Nephron (organoid): ENCODE results near the gene FAM219A.

ENCODE experiments used
- H3K27ac Mint-ChIP-seq, 3 experiments: 2 replicates each; pipeline ENCODE4 v1.8.0; 2020; ENCODE audit warnings: mixed read lengths in 3 of 3, mild to moderate bottlenecking in 2 of 3, moderate library complexity in 1 of 3
- H3K27me3 Mint-ChIP-seq: 2 replicates; pipeline ENCODE4 v1.8.0; 2021; ENCODE audit warnings: low read depth, mild to moderate bottlenecking, moderate library complexity, mixed read lengths
- H3K36me3 Mint-ChIP-seq: 2 replicates; pipeline ENCODE4 v1.8.0; 2020; ENCODE audit warnings: low read depth, mixed read lengths
- H3K4me1 Mint-ChIP-seq: 2 replicates; pipeline ENCODE4 v1.8.0; 2020; ENCODE audit warnings: mixed read lengths
- H3K4me3 Mint-ChIP-seq, 3 experiments: 2 replicates each; pipeline ENCODE4 v1.8.0; 2020; ENCODE audit warnings: mild to moderate bottlenecking in 3 of 3, mixed read lengths in 3 of 3, moderate library complexity in 2 of 3
- H3K9me3 Mint-ChIP-seq: 2 replicates; pipeline ENCODE4 v1.8.0; 2020; ENCODE audit warnings: mixed read lengths
- TF ChIP-seq, protein P1 (sequence below), 3 experiments: fragments of 200-600 bp; sonication (generic); IDR thresholded peaks; one replicate each; pipeline ENCODE4 v1.5.0; 2021; ENCODE audit warnings: antibody characterized with exemption in 3 of 3; ENCODE audit not compliant: unreplicated experiment in 3 of 3

FAM219A gene

GRCh38 chr9:34479431-34479866, 21.1 kb upstream of the FAM219A start:
- Mint-ChIP-seq H3K9me3 (no peaks in the 10 kb centered on the region), H3K27me3 (peaks cover 23% of the 10 kb centered on the region), H3K36me3 (no peaks in the 10 kb centered on the region), H3K4me3 (no peak overlapping the region), H3K27ac (no peak overlapping the region), H3K4me1 (no peaks in the 10 kb centered on the region)
- TF ChIP-seq, protein P1, sequence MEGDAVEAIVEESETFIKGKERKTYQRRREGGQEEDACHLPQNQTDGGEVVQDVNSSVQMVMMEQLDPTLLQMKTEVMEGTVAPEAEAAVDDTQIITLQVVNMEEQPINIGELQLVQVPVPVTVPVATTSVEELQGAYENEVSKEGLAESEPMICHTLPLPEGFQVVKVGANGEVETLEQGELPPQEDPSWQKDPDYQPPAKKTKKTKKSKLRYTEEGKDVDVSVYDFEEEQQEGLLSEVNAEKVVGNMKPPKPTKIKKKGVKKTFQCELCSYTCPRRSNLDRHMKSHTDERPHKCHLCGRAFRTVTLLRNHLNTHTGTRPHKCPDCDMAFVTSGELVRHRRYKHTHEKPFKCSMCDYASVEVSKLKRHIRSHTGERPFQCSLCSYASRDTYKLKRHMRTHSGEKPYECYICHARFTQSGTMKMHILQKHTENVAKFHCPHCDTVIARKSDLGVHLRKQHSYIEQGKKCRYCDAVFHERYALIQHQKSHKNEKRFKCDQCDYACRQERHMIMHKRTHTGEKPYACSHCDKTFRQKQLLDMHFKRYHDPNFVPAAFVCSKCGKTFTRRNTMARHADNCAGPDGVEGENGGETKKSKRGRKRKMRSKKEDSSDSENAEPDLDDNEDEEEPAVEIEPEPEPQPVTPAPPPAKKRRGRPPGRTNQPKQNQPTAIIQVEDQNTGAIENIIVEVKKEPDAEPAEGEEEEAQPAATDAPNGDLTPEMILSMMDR (IDR thresholded peaks at IDR 0.05; ENCODE audit: unreplicated experiment in 3 of 3), result no peak

DNA sequence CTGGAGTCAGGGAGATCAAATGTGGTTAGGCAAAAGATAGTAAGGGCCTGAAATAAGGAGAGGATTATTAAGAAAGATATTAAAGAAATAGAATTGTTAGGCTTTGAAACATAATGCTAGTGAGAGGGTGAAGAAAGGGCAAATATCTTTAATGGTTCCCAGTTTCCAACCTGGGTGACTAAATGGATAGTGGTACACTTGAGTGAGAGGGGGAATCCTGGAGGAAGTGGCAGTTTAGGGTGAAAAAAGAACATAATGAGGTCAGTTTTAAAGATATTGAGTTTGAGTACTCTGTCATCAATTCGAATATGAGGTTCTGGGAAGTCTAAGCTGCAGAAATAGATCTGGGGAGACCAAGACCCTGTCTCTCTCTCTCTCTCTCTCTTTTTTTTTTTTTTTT, 19.2 kb upstream of the FAM219A start:
- H3K36me3 Mint-ChIP-seq, result no peaks in the 10 kb centered on the region
- no peak overlapping the region for H3K27ac Mint-ChIP-seq

DNA sequence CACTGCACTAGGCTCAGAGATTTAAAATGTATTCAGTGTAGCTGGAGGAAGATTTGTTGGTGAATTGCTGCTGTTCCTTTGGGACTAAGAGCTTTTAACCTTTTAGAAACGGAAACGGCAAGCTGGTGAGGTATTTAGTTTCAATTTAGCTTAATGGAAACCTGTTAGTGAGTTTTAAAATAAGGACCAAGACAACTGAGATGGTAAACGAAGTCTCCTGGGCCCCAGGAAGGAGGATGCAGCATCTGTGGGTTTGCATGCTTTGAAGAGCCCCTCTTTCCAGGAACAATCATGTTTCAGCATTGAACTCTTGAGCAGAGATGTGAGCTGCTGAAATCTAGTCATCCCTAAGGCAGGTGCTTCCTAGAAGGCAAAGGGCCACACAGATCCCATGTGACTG, 16.7 kb upstream of the FAM219A start:
- Mint-ChIP-seq H3K4me1 (no peaks in the 10 kb centered on the region), H3K4me3 (no peak overlapping the region), H3K9me3 (no peaks in the 10 kb centered on the region), H3K27ac (no peak overlapping the region), H3K27me3 (peaks cover 15% of the 10 kb centered on the region), H3K36me3 (no peaks in the 10 kb centered on the region)
- TF ChIP-seq, protein P1 (IDR thresholded peaks at IDR 0.05; ENCODE audit: unreplicated experiment in 3 of 3), result no peak

More for the DNA sequence above, 19.2 kb upstream of the FAM219A start:
- no peaks in the 10 kb centered on the region for H3K4me1 Mint-ChIP-seq
- TF ChIP-seq, protein P1 (IDR thresholded peaks at IDR 0.05; ENCODE audit: unreplicated experiment in 3 of 3), result no peak
- no peak overlapping the region for H3K4me3 Mint-ChIP-seq
- no peaks in the 10 kb centered on the region for H3K9me3 Mint-ChIP-seq
- H3K27me3 Mint-ChIP-seq, result peaks cover 23% of the 10 kb centered on the region

- H3K9me3 Mint-ChIP-seq, result no peaks in the 10 kb centered on the region
- no peak overlapping the region for H3K4me3 Mint-ChIP-seq
- TF ChIP-seq, protein P1 (IDR thresholded peaks at IDR 0.05; ENCODE audit: unreplicated experiment in 3 of 3), result no peak
- no peak overlapping the region for H3K27ac Mint-ChIP-seq
- H3K27me3 Mint-ChIP-seq, result peaks cover 10% of the 10 kb centered on the region
- no peaks in the 10 kb centered on the region for H3K36me3 Mint-ChIP-seq
- no peaks in the 10 kb centered on the region for H3K4me1 Mint-ChIP-seq
Observed at GRCh38 chr9:34465468-34465867, 7.1 kb upstream of the FAM219A start.

DNA sequence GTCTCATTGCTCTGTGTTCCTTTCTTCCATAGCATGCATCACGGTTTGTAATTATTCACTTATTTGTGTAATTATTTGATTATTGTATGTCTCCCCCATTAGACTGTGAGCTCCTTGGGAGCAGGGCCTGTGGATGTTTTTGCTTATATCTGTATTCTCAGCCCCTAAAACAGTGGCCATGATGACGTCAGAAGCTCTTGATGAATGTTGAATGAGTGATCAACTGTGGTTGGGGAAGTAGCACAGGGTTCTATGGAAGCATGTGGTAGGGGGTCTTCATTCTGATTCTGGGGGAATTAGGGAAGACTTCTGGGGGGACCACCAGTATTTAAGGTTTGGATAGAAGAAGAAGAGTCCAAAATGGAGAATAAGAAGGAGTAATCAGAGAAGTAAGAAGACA, 6.2 kb upstream of the FAM219A start:
- TF ChIP-seq, protein P1 (IDR thresholded peaks at IDR 0.05; ENCODE audit: unreplicated experiment in 3 of 3), result no peak
- H3K4me3 Mint-ChIP-seq, result no peak overlapping the region
- no peak overlapping the region for H3K27ac Mint-ChIP-seq
- no peaks in the 10 kb centered on the region for H3K36me3 Mint-ChIP-seq
- H3K9me3 Mint-ChIP-seq, result no peaks in the 10 kb centered on the region
- no peaks in the 10 kb centered on the region for H3K4me1 Mint-ChIP-seq
- H3K27me3 Mint-ChIP-seq, result peaks cover 16% of the 10 kb centered on the region

DNA sequence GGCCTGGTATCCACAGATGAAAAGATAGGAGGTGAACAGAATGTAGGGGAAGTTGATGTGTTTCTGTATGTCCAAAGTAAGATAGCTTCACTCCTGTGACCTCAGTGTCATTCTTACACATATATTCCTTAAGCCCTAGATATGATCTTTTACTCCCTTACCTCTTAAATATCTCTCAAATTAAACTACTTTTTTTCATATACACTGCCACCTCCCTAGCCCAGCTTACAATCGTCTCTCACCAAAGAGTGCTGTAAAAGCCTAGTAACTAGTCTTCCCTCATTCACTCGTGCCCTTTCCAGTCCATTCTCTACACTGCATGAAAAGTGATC, 5.5 kb upstream of the FAM219A start:
- TF ChIP-seq, protein P1 (IDR thresholded peaks at IDR 0.05; ENCODE audit: unreplicated experiment in 3 of 3), result no peak
- Mint-ChIP-seq H3K27ac (no peak overlapping the region), H3K9me3 (no peaks in the 10 kb centered on the region), H3K27me3 (peaks cover 16% of the 10 kb centered on the region), H3K4me1 (no peaks in the 10 kb centered on the region), H3K4me3 (no peak overlapping the region), H3K36me3 (no peaks in the 10 kb centered on the region)
